ENCODE data around the gene EVC2.

EVC2 gene

GRCh38 chr4:5638976-5639375 lies 69.4 kb downstream of the EVC2 start:
- Histone ChIP-seq H3K27me3 (replicated peaks in 2 of 5; ENCODE audit: control insufficient read depth in 4 of 5, insufficient read depth in 5 of 5, low read length in 4 of 5) (no peaks in the 10 kb centered on the region), H3K27ac (ENCODE audit: insufficient read depth in 1 of 2, low read depth in 1 of 2, low read length in 2 of 2, poor library complexity in 1 of 2, severe bottlenecking in 2 of 2) (no peak overlapping the region), H3K36me3 (ENCODE audit: control insufficient read depth in 4 of 4, insufficient read depth in 4 of 4, low read length in 3 of 4) (peaks cover 0 to 12% (median under 1%) of the 10 kb centered on the region in 4 experiments), H3K4me3 (ENCODE audit: control insufficient read depth in 1 of 7, extremely low read depth in 1 of 7, insufficient read depth in 4 of 7, low read depth in 2 of 7, low read length in 6 of 7) (no peak overlapping the region), H3K4me1 (ENCODE audit: control extremely low read depth in 1 of 4, control insufficient read depth in 4 of 4, insufficient read depth in 4 of 4, low read length in 3 of 4) (peaks cover 0 to 11% (median 2%) of the 10 kb centered on the region in 4 experiments), H3K9me3 (ENCODE audit: control extremely low read depth in 1 of 5, control insufficient read depth in 4 of 5, insufficient read depth in 2 of 5, low read depth in 1 of 5, low read length in 4 of 5) (no peaks in the 10 kb centered on the region)
- ChIA-PET POLR2A (no interaction called here), CTCF (no interaction called here)
- DNase-seq: no peak
- WGBS (ENCODE audit: insufficient coverage): 93% methylated on average over 3 of the region's 4 CpGs

- DNase-seq: no peak
- H3K27ac ChIP-seq (ENCODE audit: insufficient read depth in 1 of 2, low read depth in 1 of 2, low read length in 2 of 2, poor library complexity in 1 of 2, severe bottlenecking in 2 of 2): no peak overlapping the region
- 100% methylated on average over 2 of the region's 4 CpGs for WGBS (ENCODE audit: insufficient coverage)
Observed at GRCh38 chr4:5638316-5638715, 70.0 kb downstream of the EVC2 start.

GRCh38 chr4:5636766-5637670 lies 71.3 kb downstream of the EVC2 start:
- peaks cover 0 to 8% (median 0%) of the 10 kb centered on the region in 5 experiments for H3K9me3 ChIP-seq (ENCODE audit: control extremely low read depth in 1 of 5, control insufficient read depth in 4 of 5, insufficient read depth in 2 of 5, low read depth in 1 of 5, low read length in 4 of 5)
- no peaks in the 10 kb centered on the region for H3K27me3 ChIP-seq (replicated peaks in 2 of 5; ENCODE audit: control insufficient read depth in 4 of 5, insufficient read depth in 5 of 5, low read length in 4 of 5)
- POLR2A ChIA-PET: no interaction called here
- peaks cover 0 to 12% (median under 1%) of the 10 kb centered on the region in 4 experiments for H3K36me3 ChIP-seq (ENCODE audit: control insufficient read depth in 4 of 4, insufficient read depth in 4 of 4, low read length in 3 of 4)
- H3K27ac ChIP-seq (ENCODE audit: insufficient read depth in 1 of 2, low read depth in 1 of 2, low read length in 2 of 2, poor library complexity in 1 of 2, severe bottlenecking in 2 of 2): no peak overlapping the region
- WGBS (ENCODE audit: insufficient coverage): 93% methylated on average over 8 of the region's 13 CpGs
- CTCF ChIA-PET: no interaction called here
- peaks cover 0 to 11% (median 2%) of the 10 kb centered on the region in 4 experiments for H3K4me1 ChIP-seq (ENCODE audit: control extremely low read depth in 1 of 4, control insufficient read depth in 4 of 4, insufficient read depth in 4 of 4, low read length in 3 of 4)
- DNase-seq: no peak
- no peak overlapping the region for H3K4me3 ChIP-seq (ENCODE audit: control insufficient read depth in 1 of 7, extremely low read depth in 1 of 7, insufficient read depth in 4 of 7, low read depth in 2 of 7, low read length in 6 of 7)

More at GRCh38 chr4:5638316-5638715, 70.0 kb downstream of the EVC2 start:
- Histone ChIP-seq H3K27me3 (replicated peaks in 2 of 5; ENCODE audit: control insufficient read depth in 4 of 5, insufficient read depth in 5 of 5, low read length in 4 of 5) (no peaks in the 10 kb centered on the region), H3K4me1 (ENCODE audit: control extremely low read depth in 1 of 4, control insufficient read depth in 4 of 4, insufficient read depth in 4 of 4, low read length in 3 of 4) (peaks cover 0 to 11% (median 2%) of the 10 kb centered on the region in 4 experiments), H3K9me3 (ENCODE audit: control extremely low read depth in 1 of 5, control insufficient read depth in 4 of 5, insufficient read depth in 2 of 5, low read depth in 1 of 5, low read length in 4 of 5) (peaks cover 0 to 2% (median 0%) of the 10 kb centered on the region in 5 experiments), H3K4me3 (ENCODE audit: control insufficient read depth in 1 of 7, extremely low read depth in 1 of 7, insufficient read depth in 4 of 7, low read depth in 2 of 7, low read length in 6 of 7) (no peak overlapping the region), H3K36me3 (ENCODE audit: control insufficient read depth in 4 of 4, insufficient read depth in 4 of 4, low read length in 3 of 4) (peaks cover 0 to 12% (median under 1%) of the 10 kb centered on the region in 4 experiments)
- ChIA-PET CTCF (interaction anchor here (0.7 kb wide), 1 partner anchor 1206 kb away, joined by 3 read pairs; no protein-coding TSS in a partner anchor), POLR2A (no interaction called here)

GRCh38 chr4:5635826-5636195 lies 72.5 kb downstream of the EVC2 start:
- peaks cover 0 to 11% (median 2%) of the 10 kb centered on the region in 4 experiments for H3K4me1 ChIP-seq (ENCODE audit: control extremely low read depth in 1 of 4, control insufficient read depth in 4 of 4, insufficient read depth in 4 of 4, low read length in 3 of 4)
- H3K9me3 ChIP-seq (ENCODE audit: control extremely low read depth in 1 of 5, control insufficient read depth in 4 of 5, insufficient read depth in 2 of 5, low read depth in 1 of 5, low read length in 4 of 5): peaks cover 0 to 8% (median 0%) of the 10 kb centered on the region in 5 experiments
- H3K27me3 ChIP-seq (replicated peaks in 2 of 5; ENCODE audit: control insufficient read depth in 4 of 5, insufficient read depth in 5 of 5, low read length in 4 of 5): no peaks in the 10 kb centered on the region
- H3K27ac ChIP-seq (ENCODE audit: insufficient read depth in 1 of 2, low read depth in 1 of 2, low read length in 2 of 2, poor library complexity in 1 of 2, severe bottlenecking in 2 of 2): no peak overlapping the region
- H3K4me3 ChIP-seq (ENCODE audit: control insufficient read depth in 1 of 7, extremely low read depth in 1 of 7, insufficient read depth in 4 of 7, low read depth in 2 of 7, low read length in 6 of 7): no peak overlapping the region
- H3K36me3 ChIP-seq (ENCODE audit: control insufficient read depth in 4 of 4, insufficient read depth in 4 of 4, low read length in 3 of 4): peaks cover 0 to 12% (median under 1%) of the 10 kb centered on the region in 4 experiments
- DNase-seq: peak; percentile 20 to 75 (median 60)
- WGBS (ENCODE audit: insufficient coverage): 0% methylated on average over 2 of the region's 7 CpGs
- CTCF ChIA-PET: no interaction called here
- POLR2A ChIA-PET: no interaction called here

GRCh38 chr4:5632571-5632970 lies 75.8 kb downstream of the EVC2 start:
- H3K27me3 ChIP-seq (replicated peaks in 2 of 5; ENCODE audit: control insufficient read depth in 4 of 5, insufficient read depth in 5 of 5, low read length in 4 of 5): no peaks in the 10 kb centered on the region
- peaks cover 0 to 8% (median 0%) of the 10 kb centered on the region in 5 experiments for H3K9me3 ChIP-seq (ENCODE audit: control extremely low read depth in 1 of 5, control insufficient read depth in 4 of 5, insufficient read depth in 2 of 5, low read depth in 1 of 5, low read length in 4 of 5)
- H3K4me1 ChIP-seq (ENCODE audit: control extremely low read depth in 1 of 4, control insufficient read depth in 4 of 4, insufficient read depth in 4 of 4, low read length in 3 of 4): peaks cover 0 to 11% (median 2%) of the 10 kb centered on the region in 4 experiments
- DNase-seq: no peak
- H3K4me3 ChIP-seq (ENCODE audit: control insufficient read depth in 1 of 7, extremely low read depth in 1 of 7, insufficient read depth in 4 of 7, low read depth in 2 of 7, low read length in 6 of 7): no peak overlapping the region
- H3K36me3 ChIP-seq (ENCODE audit: control insufficient read depth in 4 of 4, insufficient read depth in 4 of 4, low read length in 3 of 4): peaks cover 0 to 2% (median 0%) of the 10 kb centered on the region in 4 experiments
- ChIA-PET CTCF (no interaction called here), POLR2A (no interaction called here)
- no peak overlapping the region for H3K27ac ChIP-seq (ENCODE audit: insufficient read depth in 1 of 2, low read depth in 1 of 2, low read length in 2 of 2, poor library complexity in 1 of 2, severe bottlenecking in 2 of 2)
- WGBS (ENCODE audit: insufficient coverage): no CpG with 5 or more reads among the region's 2 CpGs

- no peaks in the 10 kb centered on the region for H3K27me3 ChIP-seq (replicated peaks in 2 of 5; ENCODE audit: control insufficient read depth in 4 of 5, insufficient read depth in 5 of 5, low read length in 4 of 5)
- no peak for DNase-seq
- H3K27ac ChIP-seq (ENCODE audit: insufficient read depth in 1 of 2, low read depth in 1 of 2, low read length in 2 of 2, poor library complexity in 1 of 2, severe bottlenecking in 2 of 2): no peak overlapping the region
- H3K9me3 ChIP-seq (ENCODE audit: control extremely low read depth in 1 of 5, control insufficient read depth in 4 of 5, insufficient read depth in 2 of 5, low read depth in 1 of 5, low read length in 4 of 5): peaks cover 0 to 8% (median 0%) of the 10 kb centered on the region in 5 experiments
- WGBS (ENCODE audit: insufficient coverage): 83% methylated on average over 3 of the region's 3 CpGs
- peaks cover 0 to 11% (median 2%) of the 10 kb centered on the region in 4 experiments for H3K4me1 ChIP-seq (ENCODE audit: control extremely low read depth in 1 of 4, control insufficient read depth in 4 of 4, insufficient read depth in 4 of 4, low read length in 3 of 4)
- no peak overlapping the region for H3K4me3 ChIP-seq (ENCODE audit: control insufficient read depth in 1 of 7, extremely low read depth in 1 of 7, insufficient read depth in 4 of 7, low read depth in 2 of 7, low read length in 6 of 7)
- POLR2A ChIA-PET: no interaction called here
- H3K36me3 ChIP-seq (ENCODE audit: control insufficient read depth in 4 of 4, insufficient read depth in 4 of 4, low read length in 3 of 4): peaks cover 0 to 2% (median 0%) of the 10 kb centered on the region in 4 experiments
- CTCF ChIA-PET: no interaction called here
Observed at GRCh38 chr4:5632066-5632440, 76.3 kb downstream of the EVC2 start.
